K562 (cell line): ENCODE measurements around the gene GCNA. TPM values are rescaled to one million over a fixed set of nuclear protein-coding genes. Genes with fewer than 3 reads are reported as not detected.

Experiments used
- BMI1 ChIP-seq: fragments of 150-350 bp; IDR thresholded peaks from 2 replicates; pipeline ENCODE4 v1.6.1; 2014; ENCODE audit warnings: low read length
- ERF ChIP-seq: fragments of 450-650 bp; formaldehyde crosslinking; IDR thresholded peaks from 2 replicates; pipeline ENCODE4 v1.4.0; 2020; ENCODE audit warnings: mild to moderate bottlenecking, mixed read lengths
- ETS2 ChIP-seq: IDR thresholded peaks from 2 replicates; pipeline ENCODE4 v1.6.1; 2016; ENCODE audit warnings: borderline replicate concordance, missing genetic modification characterization, mild to moderate bottlenecking, moderate library complexity, missing compliant biosample characterization; ENCODE audit not compliant: poor library complexity, severe bottlenecking
- FIP1L1 ChIP-seq: fragments of 200-400 bp; formaldehyde crosslinking; IDR thresholded peaks from 2 replicates; pipeline ENCODE4 v1.6.1; 2018; ENCODE audit warnings: mild to moderate bottlenecking, low read depth, low read length; ENCODE audit not compliant: poor library complexity, severe bottlenecking
- NFE2L1 ChIP-seq: fragments of 450-650 bp; IDR thresholded peaks from 2 replicates; pipeline ENCODE4 v1.6.1; 2016; ENCODE audit warnings: missing genetic modification characterization, low read depth, mild to moderate bottlenecking, missing compliant biosample characterization, moderate library complexity, borderline replicate concordance
- POLR2H ChIP-seq: IDR thresholded peaks from 2 replicates; pipeline ENCODE4 v1.6.1; 2016; ENCODE audit warnings: missing genetic modification characterization, low read depth, mild to moderate bottlenecking, control low read depth, missing compliant biosample characterization, moderate library complexity
- ZNF780A ChIP-seq: fragments of 250-450 bp; sonication (Bioruptor Pico); IDR thresholded peaks from 2 replicates; pipeline ENCODE4 v1.5.0; 2021; ENCODE audit warnings: mild to moderate bottlenecking
- polyA plus RNA-seq, 8 experiments: library from polyadenylated mRNA; depleted of rRNA in 4 of 8; stranded (reverse) in 5 of 8; unstranded in 3 of 8; fragments of >200 nt; fragmentation: Nextera tagmentation in 2 of 8; fragmentation: Illumina TruSeq in 1 of 8; extraction: Ambion mirVana in 2 of 8; extraction: Trizol in 1 of 8; gene quantifications; 2 replicates each; pipeline versions ENCODE4 v1.2.1 to v1.2.3, GENCODE V29; 2011 to 2014; ENCODE audit warnings: inconsistent platforms in 1 of 8, missing spikeins in 1 of 8
- total RNA-seq, 7 experiments: library from RNA; depleted of rRNA in 6 of 7; stranded (reverse); fragments of >200 nt in 6 of 7; fragmentation: Illumina TruSeq in 2 of 7; extraction: Trizol in 2 of 7; gene quantifications; 2 replicates each; pipeline versions ENCODE4 v1.2.1 to v1.2.3, GENCODE V29; 2011 to 2021; ENCODE audit warnings: low replicate concordance in 1 of 7
- TF ChIP-seq, protein P1 (sequence below): fragments of 200-600 bp; sonication (generic); IDR thresholded peaks from one replicate; pipeline ENCODE4 v1.6.1; 2012; ENCODE audit warnings: mild to moderate bottlenecking, low read depth, low read length, inconsistent platforms
- TF ChIP-seq, protein P2 (sequence below): sonication (generic); formaldehyde crosslinking; IDR thresholded peaks from 2 replicates; pipeline ENCODE4 v1.8.1; 2022; ENCODE audit warnings: missing genetic modification reagents
- TF ChIP-seq, protein P3 (sequence below): sonication (generic); formaldehyde crosslinking; IDR thresholded peaks from 2 replicates; pipeline ENCODE4 v1.8.0; 2022; ENCODE audit warnings: missing genetic modification reagents, mild to moderate bottlenecking, moderate library complexity, borderline replicate concordance
- TF ChIP-seq, protein P4 (sequence below), 2 experiments: fragments of 450-650 bp; conservative IDR thresholded peaks; 2 replicates each; pipeline ENCODE4 v1.6.1; 2017; ENCODE audit warnings: mild to moderate bottlenecking in 2 of 2, moderate library complexity in 2 of 2

GCNA gene
- total and polyA plus RNA-seq, 9 of the 15 experiments (the other 6 are each of a cell fraction or from before 2014, with no cell fraction given) = 0.27 to 1.5 (median 0.86) TPM

DNA sequence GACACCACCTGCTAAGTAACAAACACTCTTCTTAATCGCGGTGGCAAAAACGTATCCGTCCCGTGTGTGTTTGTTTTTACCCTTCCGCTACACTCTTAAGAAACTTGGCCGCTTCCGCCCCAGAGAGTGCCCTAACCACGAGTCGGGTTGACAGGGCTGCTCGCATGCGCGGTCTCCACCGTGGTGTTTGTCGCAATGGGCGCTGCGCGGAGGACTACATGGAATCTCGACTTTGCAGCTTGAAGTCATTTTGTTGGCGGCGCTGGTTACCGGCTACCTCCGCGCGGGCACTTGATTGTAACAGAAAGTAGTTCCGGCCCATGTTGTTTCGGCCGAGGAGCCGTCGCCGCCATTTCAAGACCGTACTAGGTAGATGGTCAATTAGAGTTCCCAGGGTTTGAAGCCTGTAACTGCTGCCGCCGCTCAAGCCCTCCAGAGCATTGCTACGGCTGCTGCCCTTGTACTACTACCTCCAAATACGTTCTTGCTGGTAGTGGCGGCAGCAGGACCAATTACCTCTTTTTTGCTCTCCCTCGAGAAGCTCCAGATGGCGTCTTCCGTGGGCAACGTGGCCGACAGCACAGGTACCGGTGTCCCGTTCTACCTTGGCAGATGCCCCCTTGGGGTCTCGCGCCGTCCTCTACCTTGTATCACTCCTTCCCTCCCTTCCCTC is 45.3 kb upstream of the GCNA start, which contains the start of gene OGT (continued):
- TF ChIP-seq, protein P1, sequence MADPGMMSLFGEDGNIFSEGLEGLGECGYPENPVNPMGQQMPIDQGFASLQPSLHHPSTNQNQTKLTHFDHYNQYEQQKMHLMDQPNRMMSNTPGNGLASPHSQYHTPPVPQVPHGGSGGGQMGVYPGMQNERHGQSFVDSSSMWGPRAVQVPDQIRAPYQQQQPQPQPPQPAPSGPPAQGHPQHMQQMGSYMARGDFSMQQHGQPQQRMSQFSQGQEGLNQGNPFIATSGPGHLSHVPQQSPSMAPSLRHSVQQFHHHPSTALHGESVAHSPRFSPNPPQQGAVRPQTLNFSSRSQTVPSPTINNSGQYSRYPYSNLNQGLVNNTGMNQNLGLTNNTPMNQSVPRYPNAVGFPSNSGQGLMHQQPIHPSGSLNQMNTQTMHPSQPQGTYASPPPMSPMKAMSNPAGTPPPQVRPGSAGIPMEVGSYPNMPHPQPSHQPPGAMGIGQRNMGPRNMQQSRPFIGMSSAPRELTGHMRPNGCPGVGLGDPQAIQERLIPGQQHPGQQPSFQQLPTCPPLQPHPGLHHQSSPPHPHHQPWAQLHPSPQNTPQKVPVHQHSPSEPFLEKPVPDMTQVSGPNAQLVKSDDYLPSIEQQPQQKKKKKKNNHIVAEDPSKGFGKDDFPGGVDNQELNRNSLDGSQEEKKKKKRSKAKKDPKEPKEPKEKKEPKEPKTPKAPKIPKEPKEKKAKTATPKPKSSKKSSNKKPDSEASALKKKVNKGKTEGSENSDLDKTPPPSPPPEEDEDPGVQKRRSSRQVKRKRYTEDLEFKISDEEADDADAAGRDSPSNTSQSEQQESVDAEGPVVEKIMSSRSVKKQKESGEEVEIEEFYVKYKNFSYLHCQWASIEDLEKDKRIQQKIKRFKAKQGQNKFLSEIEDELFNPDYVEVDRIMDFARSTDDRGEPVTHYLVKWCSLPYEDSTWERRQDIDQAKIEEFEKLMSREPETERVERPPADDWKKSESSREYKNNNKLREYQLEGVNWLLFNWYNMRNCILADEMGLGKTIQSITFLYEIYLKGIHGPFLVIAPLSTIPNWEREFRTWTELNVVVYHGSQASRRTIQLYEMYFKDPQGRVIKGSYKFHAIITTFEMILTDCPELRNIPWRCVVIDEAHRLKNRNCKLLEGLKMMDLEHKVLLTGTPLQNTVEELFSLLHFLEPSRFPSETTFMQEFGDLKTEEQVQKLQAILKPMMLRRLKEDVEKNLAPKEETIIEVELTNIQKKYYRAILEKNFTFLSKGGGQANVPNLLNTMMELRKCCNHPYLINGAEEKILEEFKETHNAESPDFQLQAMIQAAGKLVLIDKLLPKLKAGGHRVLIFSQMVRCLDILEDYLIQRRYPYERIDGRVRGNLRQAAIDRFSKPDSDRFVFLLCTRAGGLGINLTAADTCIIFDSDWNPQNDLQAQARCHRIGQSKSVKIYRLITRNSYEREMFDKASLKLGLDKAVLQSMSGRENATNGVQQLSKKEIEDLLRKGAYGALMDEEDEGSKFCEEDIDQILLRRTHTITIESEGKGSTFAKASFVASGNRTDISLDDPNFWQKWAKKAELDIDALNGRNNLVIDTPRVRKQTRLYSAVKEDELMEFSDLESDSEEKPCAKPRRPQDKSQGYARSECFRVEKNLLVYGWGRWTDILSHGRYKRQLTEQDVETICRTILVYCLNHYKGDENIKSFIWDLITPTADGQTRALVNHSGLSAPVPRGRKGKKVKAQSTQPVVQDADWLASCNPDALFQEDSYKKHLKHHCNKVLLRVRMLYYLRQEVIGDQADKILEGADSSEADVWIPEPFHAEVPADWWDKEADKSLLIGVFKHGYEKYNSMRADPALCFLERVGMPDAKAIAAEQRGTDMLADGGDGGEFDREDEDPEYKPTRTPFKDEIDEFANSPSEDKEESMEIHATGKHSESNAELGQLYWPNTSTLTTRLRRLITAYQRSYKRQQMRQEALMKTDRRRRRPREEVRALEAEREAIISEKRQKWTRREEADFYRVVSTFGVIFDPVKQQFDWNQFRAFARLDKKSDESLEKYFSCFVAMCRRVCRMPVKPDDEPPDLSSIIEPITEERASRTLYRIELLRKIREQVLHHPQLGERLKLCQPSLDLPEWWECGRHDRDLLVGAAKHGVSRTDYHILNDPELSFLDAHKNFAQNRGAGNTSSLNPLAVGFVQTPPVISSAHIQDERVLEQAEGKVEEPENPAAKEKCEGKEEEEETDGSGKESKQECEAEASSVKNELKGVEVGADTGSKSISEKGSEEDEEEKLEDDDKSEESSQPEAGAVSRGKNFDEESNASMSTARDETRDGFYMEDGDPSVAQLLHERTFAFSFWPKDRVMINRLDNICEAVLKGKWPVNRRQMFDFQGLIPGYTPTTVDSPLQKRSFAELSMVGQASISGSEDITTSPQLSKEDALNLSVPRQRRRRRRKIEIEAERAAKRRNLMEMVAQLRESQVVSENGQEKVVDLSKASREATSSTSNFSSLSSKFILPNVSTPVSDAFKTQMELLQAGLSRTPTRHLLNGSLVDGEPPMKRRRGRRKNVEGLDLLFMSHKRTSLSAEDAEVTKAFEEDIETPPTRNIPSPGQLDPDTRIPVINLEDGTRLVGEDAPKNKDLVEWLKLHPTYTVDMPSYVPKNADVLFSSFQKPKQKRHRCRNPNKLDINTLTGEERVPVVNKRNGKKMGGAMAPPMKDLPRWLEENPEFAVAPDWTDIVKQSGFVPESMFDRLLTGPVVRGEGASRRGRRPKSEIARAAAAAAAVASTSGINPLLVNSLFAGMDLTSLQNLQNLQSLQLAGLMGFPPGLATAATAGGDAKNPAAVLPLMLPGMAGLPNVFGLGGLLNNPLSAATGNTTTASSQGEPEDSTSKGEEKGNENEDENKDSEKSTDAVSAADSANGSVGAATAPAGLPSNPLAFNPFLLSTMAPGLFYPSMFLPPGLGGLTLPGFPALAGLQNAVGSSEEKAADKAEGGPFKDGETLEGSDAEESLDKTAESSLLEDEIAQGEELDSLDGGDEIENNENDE = no peak
- TF ChIP-seq, protein P2, sequence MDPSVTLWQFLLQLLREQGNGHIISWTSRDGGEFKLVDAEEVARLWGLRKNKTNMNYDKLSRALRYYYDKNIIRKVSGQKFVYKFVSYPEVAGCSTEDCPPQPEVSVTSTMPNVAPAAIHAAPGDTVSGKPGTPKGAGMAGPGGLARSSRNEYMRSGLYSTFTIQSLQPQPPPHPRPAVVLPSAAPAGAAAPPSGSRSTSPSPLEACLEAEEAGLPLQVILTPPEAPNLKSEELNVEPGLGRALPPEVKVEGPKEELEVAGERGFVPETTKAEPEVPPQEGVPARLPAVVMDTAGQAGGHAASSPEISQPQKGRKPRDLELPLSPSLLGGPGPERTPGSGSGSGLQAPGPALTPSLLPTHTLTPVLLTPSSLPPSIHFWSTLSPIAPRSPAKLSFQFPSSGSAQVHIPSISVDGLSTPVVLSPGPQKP (CRISPR knock-in tag) = no peak
- TF ChIP-seq POLR2H (tag) (peak; percentile 90), FIP1L1 (no peak), ETS2 (tag) (no peak), NFE2L1 (tag) (no peak), ZNF780A (CRISPR knock-in tag) (no peak), BMI1 (no peak), ERF (CRISPR knock-in tag) (no peak)
- TF ChIP-seq, protein P3, sequence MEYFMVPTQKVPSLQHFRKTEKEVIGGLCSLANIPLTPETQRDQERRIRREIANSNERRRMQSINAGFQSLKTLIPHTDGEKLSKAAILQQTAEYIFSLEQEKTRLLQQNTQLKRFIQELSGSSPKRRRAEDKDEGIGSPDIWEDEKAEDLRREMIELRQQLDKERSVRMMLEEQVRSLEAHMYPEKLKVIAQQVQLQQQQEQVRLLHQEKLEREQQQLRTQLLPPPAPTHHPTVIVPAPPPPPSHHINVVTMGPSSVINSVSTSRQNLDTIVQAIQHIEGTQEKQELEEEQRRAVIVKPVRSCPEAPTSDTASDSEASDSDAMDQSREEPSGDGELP = peak; percentile 81
- TF ChIP-seq, protein P4, sequence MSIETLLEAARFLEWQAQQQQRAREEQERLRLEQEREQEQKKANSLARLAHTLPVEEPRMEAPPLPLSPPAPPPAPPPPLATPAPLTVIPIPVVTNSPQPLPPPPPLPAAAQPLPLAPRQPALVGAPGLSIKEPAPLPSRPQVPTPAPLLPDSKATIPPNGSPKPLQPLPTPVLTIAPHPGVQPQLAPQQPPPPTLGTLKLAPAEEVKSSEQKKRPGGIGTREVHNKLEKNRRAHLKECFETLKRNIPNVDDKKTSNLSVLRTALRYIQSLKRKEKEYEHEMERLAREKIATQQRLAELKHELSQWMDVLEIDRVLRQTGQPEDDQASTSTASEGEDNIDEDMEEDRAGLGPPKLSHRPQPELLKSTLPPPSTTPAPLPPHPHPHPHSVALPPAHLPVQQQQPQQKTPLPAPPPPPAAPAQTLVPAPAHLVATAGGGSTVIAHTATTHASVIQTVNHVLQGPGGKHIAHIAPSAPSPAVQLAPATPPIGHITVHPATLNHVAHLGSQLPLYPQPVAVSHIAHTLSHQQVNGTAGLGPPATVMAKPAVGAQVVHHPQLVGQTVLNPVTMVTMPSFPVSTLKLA (conservative IDR thresholded peaks at IDR 0.05) = peak; percentile 85 to 93
